Medulla oblongata (tissue), 1 donor: ENCODE measurements around the gene NUDT1.
A peak's percentile ranks its signal among the peaks of the same experiment; 100 is the strongest.

Source experiments
- DNase-seq: peaks from one replicate; pipeline ENCODE4 v3.0.0-alpha.2; 2015; ENCODE audit errors: extremely low spot score

Gene NUDT1

GRCh38 chr7:2248984-2249694 lies 7.1 kb downstream of the NUDT1 start:
- DNase-seq = peak; percentile 76

GRCh38 chr7:2249744-2250323 lies 7.8 kb downstream of the NUDT1 start:
- DNase-seq = no peak

- DNase-seq = no peak
Observed at GRCh38 chr7:2251381-2251780, 9.4 kb downstream of the NUDT1 start.

GRCh38 chr7:2251841-2252771 lies 10.1 kb downstream of the NUDT1 start:
- DNase-seq = peak; percentile 41

GRCh38 chr7:2253021-2253420 lies 11.0 kb downstream of the NUDT1 start:
- DNase-seq = no peak

DNA sequence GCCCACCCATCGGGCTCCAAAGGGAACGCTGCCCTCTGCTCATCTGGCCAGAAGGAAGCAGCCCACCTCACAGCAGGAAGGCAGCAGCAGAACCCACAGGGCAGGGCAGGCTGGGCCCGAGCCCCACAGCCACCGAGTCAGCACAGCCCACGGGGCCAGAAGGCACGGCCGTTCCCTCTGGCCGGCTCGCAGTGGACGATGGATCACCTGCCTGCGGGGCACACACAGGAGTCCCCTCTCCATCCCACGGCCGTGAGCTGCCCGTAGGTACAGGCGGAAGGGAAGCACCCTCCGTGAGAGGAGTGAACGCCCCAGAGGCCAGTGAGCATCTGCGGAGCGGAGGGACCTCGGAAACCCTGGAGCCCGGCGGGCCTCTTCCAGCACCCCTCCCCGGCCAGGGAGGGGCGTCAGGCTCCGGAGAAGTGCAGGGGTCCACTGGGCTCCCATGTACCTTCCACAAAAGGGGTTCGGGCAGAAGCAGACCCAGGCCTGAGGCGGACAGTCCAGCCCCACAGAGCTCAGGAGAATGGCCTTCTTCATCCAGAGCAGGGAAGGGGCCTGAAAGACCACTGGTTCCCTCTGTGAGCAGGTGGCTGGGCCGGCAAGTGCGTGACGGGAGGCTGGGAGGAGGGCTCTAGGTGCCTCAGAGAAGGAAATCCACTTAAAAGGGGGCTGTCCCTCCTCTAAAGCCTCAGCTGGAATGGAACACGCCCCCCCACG lies 11.7 kb downstream of the NUDT1 start:
- DNase-seq = no peak

DNA sequence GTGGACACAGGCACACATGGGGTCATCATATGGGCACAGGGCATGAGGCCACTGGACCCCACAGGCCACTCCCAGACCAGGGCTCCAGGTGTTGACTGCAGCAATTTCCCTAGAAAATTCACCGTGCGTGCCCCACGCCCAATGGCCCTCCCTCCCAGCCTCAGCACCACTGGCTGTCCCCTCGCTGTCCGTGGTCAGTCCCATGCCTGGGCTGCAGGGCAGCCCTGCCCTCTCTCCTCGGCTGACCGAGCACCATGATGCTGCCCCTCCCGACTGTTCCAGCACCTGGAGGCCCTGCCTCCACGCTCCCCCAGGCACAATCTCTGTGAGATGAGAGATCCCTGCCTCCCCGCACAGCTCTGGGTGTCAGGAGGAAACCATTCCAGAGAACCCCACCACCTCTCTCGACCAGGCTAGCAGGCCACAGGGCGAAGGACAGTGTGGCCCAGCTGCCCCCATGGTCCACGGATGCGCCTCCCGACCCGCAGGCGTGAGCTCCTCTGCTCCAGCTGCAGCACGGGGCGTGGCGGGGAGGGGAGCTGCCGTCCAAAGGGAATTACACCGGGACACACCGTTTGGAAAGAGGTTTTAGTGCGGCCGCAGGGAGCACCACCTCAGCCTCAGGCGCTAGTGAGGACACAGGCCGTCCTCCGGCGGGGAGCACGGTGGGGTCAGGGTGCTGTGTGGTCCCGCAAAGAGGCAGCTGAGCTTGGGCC lies 12.6 kb downstream of the NUDT1 start:
- no peak for DNase-seq

- DNase-seq = no peak
Observed at GRCh38 chr7:2255145-2256139, 13.4 kb downstream of the NUDT1 start.

DNA sequence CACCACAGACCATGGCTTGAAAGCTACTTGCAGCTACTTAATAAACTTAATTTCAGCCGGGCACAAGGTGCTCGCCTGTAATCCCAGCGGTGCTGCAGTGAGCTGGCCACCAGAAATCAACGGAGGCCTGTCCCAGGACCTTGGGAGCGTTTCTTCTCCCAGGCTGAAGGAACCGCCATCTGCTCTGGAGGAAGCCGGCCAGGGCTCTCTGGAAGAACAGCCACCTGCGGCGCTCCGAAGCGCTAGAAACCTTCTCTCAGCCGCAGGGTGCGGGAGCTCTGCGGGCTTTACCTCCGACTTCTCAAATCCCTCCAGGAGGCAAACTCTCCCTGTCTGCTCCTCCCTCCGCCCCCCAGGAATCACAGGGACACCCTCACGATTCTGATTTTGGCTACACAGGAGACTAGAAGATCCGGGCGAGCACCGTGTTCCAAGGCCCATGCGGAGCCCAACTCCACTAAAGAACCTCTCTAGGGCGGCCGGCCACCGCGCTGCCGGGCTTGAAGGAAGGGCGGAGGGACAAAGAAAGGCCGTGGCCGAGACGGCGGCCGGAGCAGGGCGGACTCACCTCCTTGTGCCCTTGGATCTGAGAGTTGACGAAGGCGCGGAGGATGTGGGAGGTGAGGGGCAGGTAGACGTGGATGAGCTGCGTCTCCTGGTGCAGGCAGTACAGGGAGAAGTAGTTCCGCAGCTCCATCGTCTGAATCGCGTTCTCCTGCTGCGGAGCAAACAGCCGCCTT lies 14.4 kb downstream of the NUDT1 start:
- no peak for DNase-seq

DNA sequence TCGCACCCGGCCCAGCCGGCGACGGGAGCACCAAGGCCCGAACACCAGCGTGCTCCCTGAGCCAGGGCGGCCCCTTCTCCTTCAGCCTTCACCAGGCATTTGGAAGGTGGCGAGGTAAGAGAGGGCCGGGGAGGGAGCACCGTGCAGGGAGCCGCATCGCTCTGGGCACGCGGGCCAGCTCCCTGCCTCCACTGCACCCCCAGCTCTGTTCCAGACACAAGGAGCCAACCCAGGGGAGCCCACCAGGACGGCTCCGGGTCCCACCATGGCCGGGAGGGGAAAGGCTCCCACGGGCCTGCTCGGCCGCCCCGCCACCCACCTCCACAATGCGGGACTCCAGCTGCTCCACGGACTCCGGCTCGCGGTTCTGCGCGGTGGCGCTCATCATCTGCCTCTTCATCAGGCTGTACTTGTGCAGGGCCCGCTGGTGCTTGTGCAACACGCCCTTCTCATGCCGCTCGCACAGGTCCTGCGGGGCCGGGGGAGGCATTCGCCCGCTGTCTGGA lies 15.1 kb downstream of the NUDT1 start:
- no peak for DNase-seq

DNA sequence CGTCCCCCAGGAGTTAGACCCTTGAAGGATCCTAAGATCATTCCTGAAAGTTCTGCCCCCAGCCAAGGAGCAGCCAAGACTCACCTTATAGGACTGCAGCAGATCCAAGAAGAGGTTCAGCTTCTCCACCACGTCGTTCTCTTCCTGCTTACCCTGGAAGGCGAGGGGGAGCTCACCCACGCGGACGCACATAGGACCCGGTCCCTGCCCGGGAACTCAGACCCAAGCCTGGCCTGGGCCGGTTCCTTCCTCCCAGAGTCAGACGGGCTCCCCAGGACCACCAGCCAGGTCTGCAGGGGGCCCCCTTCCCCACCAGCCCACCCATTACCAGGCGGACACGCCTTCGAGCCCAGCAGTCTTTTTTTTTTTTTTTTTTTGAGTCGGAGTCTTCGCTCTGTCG lies 15.6 kb downstream of the NUDT1 start:
- DNase-seq = no peak

DNA sequence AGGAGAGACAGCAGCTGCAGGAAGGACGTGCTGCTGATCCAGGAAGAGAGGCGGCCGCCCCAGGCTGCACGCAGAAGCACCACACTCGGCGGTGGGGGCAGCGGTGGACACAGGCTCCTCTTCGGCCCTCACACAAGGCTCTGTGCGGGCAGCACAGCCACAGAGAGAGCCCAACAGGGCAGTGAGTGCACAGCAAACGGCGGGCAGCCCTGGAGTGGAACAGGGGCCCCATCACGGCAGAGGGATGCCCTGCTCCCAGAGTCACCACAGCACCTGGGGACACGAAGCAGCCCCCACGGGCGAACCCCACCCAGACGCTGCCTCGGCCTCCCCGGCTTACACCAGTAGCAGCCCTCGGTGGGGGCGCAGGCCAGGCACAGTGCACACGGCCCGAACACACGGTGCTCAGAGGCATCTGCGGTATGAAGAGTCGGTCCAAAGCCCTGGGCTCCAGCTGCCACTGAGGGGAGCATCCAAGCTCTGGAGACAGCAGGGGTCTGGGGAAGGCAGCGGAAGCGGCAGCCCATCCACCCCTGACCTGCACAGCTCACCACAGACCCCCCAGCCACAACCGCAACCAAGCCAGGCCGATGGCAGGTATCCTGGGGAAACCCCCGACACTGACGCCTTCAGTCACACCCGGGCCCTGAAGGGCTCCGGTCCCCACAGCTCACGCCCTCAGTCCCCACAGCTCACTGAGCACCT lies 16.8 kb downstream of the NUDT1 start:
- DNase-seq = no peak

DNA sequence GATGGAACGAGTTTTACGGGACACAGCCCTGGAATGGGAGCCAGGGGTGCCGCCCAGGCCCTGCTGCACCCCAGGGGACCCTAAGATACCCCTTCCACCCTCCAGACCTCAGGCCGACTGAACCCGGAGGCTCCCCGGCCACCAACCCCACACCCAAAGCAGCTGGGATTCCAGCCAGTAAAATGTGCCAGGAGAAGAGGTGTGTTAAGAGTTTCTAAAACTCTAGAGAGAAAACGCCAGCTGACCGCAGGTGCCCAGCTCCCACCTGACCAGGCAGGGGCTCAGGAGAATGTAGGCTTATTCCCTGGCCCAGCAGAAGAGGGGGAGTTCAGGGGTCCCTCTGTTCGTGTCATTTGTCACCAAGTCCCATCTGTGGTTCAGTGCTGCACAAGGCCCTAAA lies 17.5 kb downstream of the NUDT1 start:
- no peak for DNase-seq

- DNase-seq = no peak
Observed at GRCh38 chr7:2260820-2261219, 18.8 kb downstream of the NUDT1 start.

GRCh38 chr7:2261611-2262010 lies 19.6 kb downstream of the NUDT1 start:
- peak; percentile 74 for DNase-seq

- no peak for DNase-seq
Observed at GRCh38 chr7:2263176-2263575, 21.1 kb downstream of the NUDT1 start.

DNA sequence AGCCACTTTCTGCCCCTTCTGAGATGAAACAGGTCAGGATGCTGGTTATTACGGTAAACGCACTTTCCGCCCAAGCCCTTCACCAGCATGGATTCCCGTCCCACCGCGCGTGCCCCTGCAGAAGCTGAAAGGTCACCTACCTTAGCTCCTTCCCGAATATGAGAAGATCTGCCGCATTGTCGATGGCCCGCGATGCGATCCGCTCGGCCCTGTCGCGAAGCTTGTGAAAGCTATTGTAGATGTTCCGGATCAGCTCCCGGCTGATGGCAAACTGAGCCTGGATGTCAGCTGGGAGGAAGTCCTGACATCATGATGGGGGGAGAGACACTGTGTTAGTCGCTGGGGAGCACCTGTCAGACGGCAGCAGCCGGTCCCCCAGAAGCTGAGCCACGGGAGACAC lies 22.1 kb downstream of the NUDT1 start:
- DNase-seq = no peak

- DNase-seq = no peak
Observed at GRCh38 chr7:2266911-2267310, 24.9 kb downstream of the NUDT1 start.
